Measurements from ENCODE around the gene PTGER2. TPM values are rescaled to one million over a fixed set of nuclear protein-coding genes. Genes with fewer than 3 reads are reported as not detected.

Gene PTGER2
- total and polyA plus RNA-seq, 10 of the 15 experiments (the other 5 are each of a cell fraction or from before 2014, with no cell fraction given), result 0.03 to 1.6 (median 0.33) TPM

DNA sequence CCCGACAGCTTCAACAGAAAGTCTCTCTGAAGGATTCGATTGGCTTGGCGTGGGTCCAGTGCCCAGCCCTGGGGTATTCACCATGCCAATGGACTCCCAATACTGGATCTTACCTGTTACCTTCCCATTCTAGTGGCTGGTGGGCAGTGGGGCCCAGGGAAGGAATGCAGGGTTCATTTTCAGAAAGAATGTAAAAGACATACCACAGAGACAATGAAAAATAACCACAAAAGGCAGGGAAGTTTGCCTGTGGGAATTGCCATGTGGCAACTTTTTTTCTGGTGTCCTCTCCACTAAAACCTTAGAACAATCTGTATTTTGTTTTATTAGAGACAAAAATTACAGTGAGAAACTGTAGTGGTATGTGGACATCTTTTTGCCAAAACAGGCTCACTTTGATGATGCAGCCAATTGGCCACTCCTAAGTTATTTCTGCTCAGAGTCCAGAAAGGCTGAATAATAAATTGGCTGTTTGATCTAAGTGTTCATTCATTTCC is 55.2 kb downstream of the PTGER2 start:
- POLR2A ChIA-PET, result no interaction called here
- H3K27ac ChIP-seq (ENCODE audit: control insufficient read depth, insufficient read depth), result no peak overlapping the region
- H3K4me1 ChIP-seq (ENCODE audit: control insufficient read depth, insufficient read depth, low read length), result no peaks in the 10 kb centered on the region
- ATAC-seq (no peak), FAIRE-seq (no peak), DNase-seq (ENCODE audit: low read depth, low spot score) (no peak)
- BruUV-seq (replicated peaks), result no TSS peak
- H3K9me3 ChIP-seq (replicated peaks; ENCODE audit: control insufficient read depth, insufficient read depth, low read length), result no peaks in the 10 kb centered on the region
- H3K27me3 ChIP-seq (replicated peaks in 1 of 2; ENCODE audit: control insufficient read depth in 2 of 2, insufficient read depth in 2 of 2, low read length in 1 of 2), result peaks cover 0 to 2% of the 10 kb centered on the region in 2 experiments; a peak in 1 of 4 replicates
- CTCF ChIA-PET, result no interaction called here
- H3K36me3 ChIP-seq (ENCODE audit: control insufficient read depth in 2 of 2, insufficient read depth in 2 of 2, low read length in 1 of 2), result no peaks in the 10 kb centered on the region
- SMC1A ChIA-PET (ENCODE audit: uncharacterized antibody, unreplicated experiment), result no interaction called here
- no peak overlapping the region for H3K9ac ChIP-seq (ENCODE audit: control insufficient read depth, insufficient read depth, low read length)
- no peak overlapping the region for H3K4me3 ChIP-seq
- no peaks in the 10 kb centered on the region; the same call in 1 of the 2 replicates for H4K20me1 ChIP-seq (ENCODE audit: control insufficient read depth, insufficient read depth)
- no peaks in the 10 kb centered on the region for H3K79me2 ChIP-seq (ENCODE audit: control insufficient read depth, insufficient read depth, low read length)
- intact Hi-C loops (cut with micrococcal nuclease; ENCODE audit: unreplicated experiment), result no loop called here
- RAD21 ChIA-PET (ENCODE audit: unreplicated experiment), result no interaction called here
- no peak overlapping the region for H2AFZ ChIP-seq (ENCODE audit: control insufficient read depth, low read depth, low read length)
- WGBS (ENCODE audit: insufficient coverage, insufficient replicate concordance, low lambda C conversion rate, missing lambda C conversion rate), result 33% methylated on average over 3 of the region's 3 CpGs
- H3K4me2 ChIP-seq (ENCODE audit: control insufficient read depth, insufficient read depth), result no peak overlapping the region
- in situ Hi-C loops (cut with MboI), result no loop called here
- TF ChIP-seq MTA2 (IDR thresholded peaks at IDR 0.05; ENCODE audit: low read depth) (no peak), MAX (IDR thresholded peaks at IDR 0.05; ENCODE audit: low read depth, low read length) (no peak), TARDBP (IDR thresholded peaks at IDR 0.05; ENCODE audit: borderline replicate concordance) (no peak), RBBP5 (conservative IDR thresholded peaks at IDR 0.05) (no peak), NR2F1 (conservative IDR thresholded peaks at IDR 0.05) (no peak), SREBF2 (IDR thresholded peaks at IDR 0.05; ENCODE audit: low read length) (no peak), KLF5 (IDR thresholded peaks at IDR 0.05; ENCODE audit: partially characterized antibody) (no peak), FOXM1 (IDR thresholded peaks at IDR 0.05; ENCODE audit: low read depth, low read length) (no peak), NR2C2 (IDR thresholded peaks at IDR 0.05; ENCODE audit: borderline replicate concordance, control insufficient read depth, insufficient read length, low read depth) (no peak), IKZF1 (conservative IDR thresholded peaks at IDR 0.05) (no peak), ESRRA (IDR thresholded peaks at IDR 0.05; ENCODE audit: low read length) (no peak)
